Endothelial cell of umbilical vein (primary cell): Measurements from ENCODE around the gene CCDC28A. TPM values are rescaled to one million over a fixed set of nuclear protein-coding genes. Genes with fewer than 3 reads are reported as not detected.

Source experiments
- BruUV-seq: library from RNA; stranded (reverse); fragments of 400-500 nt; replicated peaks from 2 replicates; lab custom pipeline; 2021; lab: Mats Ljungman, UMichigan
- CTCF ChIA-PET: fragments of 300-600, 350-600 bp; sonication (Branson Sonifier 250); formaldehyde crosslinking; loops from one replicate; lab custom pipeline; 2021; ENCODE audit warnings: antibody characterized with exemption, inconsistent platforms; lab: Charles Lee
- POLR2A ChIA-PET: fragments of 300-600, 350-600 bp; sonication (Branson Sonifier 250); formaldehyde crosslinking; loops from one replicate; lab custom pipeline; 2021; ENCODE audit warnings: antibody characterized with exemption, inconsistent platforms; lab: Charles Lee
- DNase-seq: peaks from one replicate; pipeline ENCODE4 v3.0.0-alpha.2; 2011; ENCODE audit warnings: low read depth, low spot score
- FAIRE-seq: peaks from 2 replicates; lab custom pipeline; 2011; peaks lifted over from hg19 to GRCh38; lab: Jason Lieb, UNC
- H2AFZ ChIP-seq: 2 replicates; pipeline ENCODE4 v1.6.0; 2012; ENCODE audit warnings: low read depth, low read length, control low read depth, inconsistent platforms
- H3K27ac ChIP-seq: 2 replicates; pipeline ENCODE4 v1.5.1; 2011; ENCODE audit warnings: low read depth, mild to moderate bottlenecking, control low read depth, low read length, moderate library complexity; ENCODE audit not compliant: insufficient read depth
- H3K27me3 ChIP-seq, 2 experiments: 2 replicates each; pipeline versions ENCODE4 v1.6.0 to v1.6.1; 2011; ENCODE audit warnings: low read length in 2 of 2, mixed read lengths in 1 of 2; ENCODE audit not compliant: control insufficient read depth in 2 of 2, insufficient read depth in 2 of 2
- H3K36me3 ChIP-seq, 2 experiments: 2 replicates in 1 of 2; 3 replicates in 1 of 2; pipeline ENCODE4 v1.5.1; 2011; ENCODE audit warnings: low read length in 2 of 2, mild to moderate bottlenecking in 1 of 2, moderate library complexity in 1 of 2; ENCODE audit not compliant: control insufficient read depth in 2 of 2, insufficient read depth in 2 of 2; ENCODE audit errors: extremely low read depth in 1 of 2
- H3K4me1 ChIP-seq: 3 replicates; pipeline ENCODE4 v1.5.1; 2011; ENCODE audit warnings: mild to moderate bottlenecking, low read length; ENCODE audit not compliant: control insufficient read depth, insufficient read depth; ENCODE audit errors: extremely low read depth
- H3K4me2 ChIP-seq: 2 replicates; pipeline ENCODE4 v1.6.1; 2011; ENCODE audit warnings: low read length, control low read depth, mixed read lengths; ENCODE audit not compliant: insufficient read depth
- H3K4me3 ChIP-seq, 3 experiments: fragments of 200-600 bp in 1 of 3; sonication (generic), shearing (Covaris generic) in 1 of 3; replicated peaks in 1 of 3; 2 replicates each; pipeline ENCODE4 v1.5.1; 2011 to 2016; ENCODE audit warnings: control low read depth in 3 of 3, low read length in 3 of 3, mild to moderate bottlenecking in 2 of 3, inconsistent platforms in 1 of 3, low read depth in 1 of 3, moderate library complexity in 1 of 3; ENCODE audit not compliant: insufficient read depth in 1 of 3
- H3K79me2 ChIP-seq: 2 replicates; pipeline ENCODE4 v1.6.0; 2012; ENCODE audit warnings: low read length, inconsistent platforms; ENCODE audit not compliant: control insufficient read depth, insufficient read depth
- H3K9ac ChIP-seq: replicated peaks from 2 replicates; pipeline ENCODE3; 2011; ENCODE audit warnings: low read length, control low read depth; ENCODE audit not compliant: insufficient read depth; ENCODE audit errors: extremely low read depth
- H3K9me1 ChIP-seq: replicated peaks from 3 replicates; pipeline ENCODE4 v1.6.0; 2011; ENCODE audit warnings: mild to moderate bottlenecking, low read length; ENCODE audit not compliant: control insufficient read depth, insufficient read depth; ENCODE audit errors: extremely low read depth
- H3K9me3 ChIP-seq: replicated peaks from 2 replicates; pipeline ENCODE4 v1.5.1; 2012; ENCODE audit warnings: low read length, inconsistent platforms; ENCODE audit not compliant: control insufficient read depth, insufficient read depth
- H4K20me1 ChIP-seq: replicated peaks from 2 replicates; pipeline ENCODE3; 2011; ENCODE audit warnings: mild to moderate bottlenecking, low read length; ENCODE audit not compliant: control insufficient read depth, insufficient read depth; ENCODE audit errors: extremely low read depth
- CTCF ChIP-seq, 2 donors: IDR thresholded peaks; 1 replicate in 1 of 2; 2 replicates in 1 of 2; pipeline ENCODE4 v1.5.1; 2011; ENCODE audit warnings: low read length in 2 of 2, mild to moderate bottlenecking in 2 of 2, moderate library complexity in 2 of 2, control low read depth in 1 of 2, inconsistent platforms in 1 of 2, low read depth in 1 of 2; ENCODE audit not compliant: insufficient read depth in 1 of 2; ENCODE audit errors: extremely low read depth in 1 of 2
- EZH2 ChIP-seq: IDR thresholded peaks from 2 replicates; pipeline ENCODE4 v1.6.1; 2012; ENCODE audit warnings: borderline replicate concordance, low read depth, mild to moderate bottlenecking, moderate library complexity, low read length, inconsistent platforms; ENCODE audit not compliant: severe bottlenecking
- FOS ChIP-seq: IDR thresholded peaks from 2 replicates; pipeline ENCODE4 v1.6.1; 2011; ENCODE audit warnings: mild to moderate bottlenecking, low read length, moderate library complexity, borderline replicate concordance; ENCODE audit not compliant: insufficient read depth
- GATA2 ChIP-seq: IDR thresholded peaks from 2 replicates; pipeline ENCODE4 v1.7.0; 2011; ENCODE audit warnings: low read depth, mild to moderate bottlenecking, moderate library complexity, mixed read lengths, low read length; ENCODE audit not compliant: insufficient read length, insufficient read depth
- JUN ChIP-seq: IDR thresholded peaks from 2 replicates; pipeline ENCODE4 v1.6.1; 2011; ENCODE audit warnings: borderline replicate concordance, low read depth; ENCODE audit not compliant: insufficient read length, insufficient read depth
- MAX ChIP-seq: IDR thresholded peaks from 2 replicates; pipeline ENCODE4 v1.6.1; 2011; ENCODE audit not compliant: insufficient read depth, insufficient read length
- MYC ChIP-seq: IDR thresholded peaks from one replicate; pipeline ENCODE4 v1.6.1; 2011; ENCODE audit warnings: mild to moderate bottlenecking, low read depth, low read length
- POLR2A ChIP-seq: IDR thresholded peaks from 2 replicates; pipeline ENCODE4 v1.6.1; 2012; ENCODE audit warnings: low read depth, mild to moderate bottlenecking, control low read depth, low read length
- POLR2AphosphoS5 ChIP-seq: IDR thresholded peaks from 2 replicates; pipeline ENCODE4 v1.6.1; 2012; ENCODE audit warnings: low read depth, mild to moderate bottlenecking, control low read depth, low read length, moderate library complexity; ENCODE audit not compliant: insufficient read depth
- dilution Hi-C: fragments of 300-500 bp; cut with MboI; formaldehyde crosslinking; loops from one replicate; pipeline ENCODE4 v1.15.0; 2019; ENCODE audit warnings: low sequenced_read_pairs; ENCODE audit not compliant: extremely low pct_ligation_motif_present
- intact Hi-C: fragments of 100-400 bp; cut with micrococcal nuclease; formaldehyde crosslinking; loops from one replicate; pipeline ENCODE4 v1.10.0; 2022
- polyA plus RNA-seq, 4 experiments: library from polyadenylated mRNA; depleted of rRNA in 3 of 4; stranded (reverse) in 3 of 4; unstranded in 1 of 4; fragments of >200 nt; gene quantifications; 2 replicates each; pipeline versions ENCODE4 v1.2.1 to v1.2.3, GENCODE V29; 2011 to 2012; ENCODE audit warnings: missing spikeins in 1 of 4
- total RNA-seq: library from RNA; stranded (reverse); gene quantifications from 2 replicates; pipeline ENCODE4 v1.2.3, GENCODE V29; 2021

The CCDC28A gene
- total and polyA plus RNA-seq, 2 donors (not counting 3 experiments of a cell fraction or from before 2014, with no cell fraction given), result 11.1 to 12.8 TPM

GRCh38 chr6:138811866-138812265 lies 38.3 kb downstream of the CCDC28A start:
- intact Hi-C loops, result no loop called here
- H3K9me3 ChIP-seq, result no peaks in the 10 kb centered on the region
- dilution Hi-C loops, result no loop called here
- no TSS peak for BruUV-seq
- FAIRE-seq (no peak), DNase-seq (no peak)
- no peaks in the 10 kb centered on the region for H3K9me1 ChIP-seq
- no peak overlapping the region for H3K4me2 ChIP-seq
- CTCF ChIA-PET, result no interaction called here
- H3K27me3 ChIP-seq, result no peaks in the 10 kb centered on the region
- no peaks in the 10 kb centered on the region for H3K36me3 ChIP-seq
- H3K4me1 ChIP-seq, result peaks cover 8% of the 10 kb centered on the region
- no peaks in the 10 kb centered on the region for H3K79me2 ChIP-seq
- no peak overlapping the region for H3K9ac ChIP-seq
- POLR2A ChIA-PET, result no interaction called here
- H4K20me1 ChIP-seq, result no peaks in the 10 kb centered on the region
- TF ChIP-seq FOS (no peak), POLR2A (no peak), CTCF (IDR thresholded peaks at IDR 0.05; ENCODE audit: extremely low read depth in 1 of 2, insufficient read depth in 1 of 2, low read depth in 1 of 2, low read length in 2 of 2) (no peak), EZH2 (no peak), MAX (no peak), POLR2AphosphoS5 (no peak), JUN (no peak), GATA2 (no peak), MYC (no peak)
- no peak overlapping the region for H3K4me3 ChIP-seq
- no peak overlapping the region for H2AFZ ChIP-seq
- H3K27ac ChIP-seq, result no peak overlapping the region
